Peyer's patch (tissue), 4 donors: ENCODE measurements around the gene ARHGAP20. TPM values are rescaled to one million over a fixed set of nuclear protein-coding genes. Genes with fewer than 3 reads are reported as not detected.
"Not testable (repeated sequence)": the region's sequence is repeated elsewhere in the genome, so short reads cannot be mapped to it uniquely, and the experiment has no call there.

Experiments used
- DNase-seq, 3 donors: peaks; one replicate each; pipeline ENCODE4 v3.0.0-alpha.2; 2017 to 2019
- H3K27ac ChIP-seq, 4 donors: fragments of 200-600 bp; sonication (generic); one replicate each; pipeline ENCODE4 v1.5.1; 2016 to 2019
- H3K27me3 ChIP-seq, 2 donors: fragments of 200-600 bp; sonication (generic); one replicate each; pipeline ENCODE4 v1.5.1; 2019
- H3K36me3 ChIP-seq, 3 donors: fragments of 200-600 bp; sonication (generic); one replicate each; pipeline ENCODE4 v1.5.1; 2016 to 2019
- H3K4me1 ChIP-seq, 4 donors: fragments of 200-600 bp; sonication (generic); one replicate each; pipeline ENCODE4 v1.5.1; 2016 to 2019
- H3K4me3 ChIP-seq, 4 donors: fragments of 200-600 bp; sonication (generic); 1 replicate in 3 of 4; 2 replicates in 1 of 4; pipeline ENCODE4 v1.5.1; 2016 to 2019; ENCODE audit warnings: mild to moderate bottlenecking in 1 of 4
- H3K9me3 ChIP-seq, 4 donors: fragments of 200-600 bp; sonication (generic); one replicate each; pipeline ENCODE4 v1.5.1; 2016 to 2019; ENCODE audit warnings: mild to moderate bottlenecking in 1 of 4
- CTCF ChIP-seq, 6 experiments: fragments of 450-650 bp in 4 of 6; fragments of 200-600 bp in 2 of 6; sonication (generic) in 1 of 6; IDR thresholded peaks; one replicate each; pipeline ENCODE4 v1.5.1; 2017 to 2019; ENCODE audit warnings: antibody characterized with exemption in 6 of 6, mild to moderate bottlenecking in 3 of 6, moderate library complexity in 1 of 6
- POLR2A ChIP-seq, 2 donors: fragments of 450-650 bp; IDR thresholded peaks; one replicate each; pipeline ENCODE4 v1.5.1; 2017; ENCODE audit warnings: antibody characterized with exemption in 2 of 2, mild to moderate bottlenecking in 2 of 2, moderate library complexity in 2 of 2
- total RNA-seq, 4 donors: library from RNA; depleted of rRNA; stranded (reverse); fragments of >200 nt; gene quantifications; one replicate each; pipeline ENCODE4 v1.1.0, GENCODE V29; 2016

ARHGAP20 gene
- total RNA-seq, 4 donors from 2014 or later: 1.8 to 9.9 (median 2.3) TPM

- Histone ChIP-seq H3K27ac (no peak overlapping the region), H3K4me1 (no peaks in the 10 kb centered on the region), H3K9me3 (no peaks in the 10 kb centered on the region), H3K4me3 (no peak overlapping the region), H3K27me3 (no peaks in the 10 kb centered on the region), H3K36me3 (no peaks in the 10 kb centered on the region)
- TF ChIP-seq CTCF (IDR thresholded peaks at IDR 0.05) (no peak), POLR2A (IDR thresholded peaks at IDR 0.05) (no peak)
- no peak for DNase-seq
These were observed 80.7 kb downstream of the ARHGAP20 start for GRCh38 chr11:110631551-110631950.

DNA sequence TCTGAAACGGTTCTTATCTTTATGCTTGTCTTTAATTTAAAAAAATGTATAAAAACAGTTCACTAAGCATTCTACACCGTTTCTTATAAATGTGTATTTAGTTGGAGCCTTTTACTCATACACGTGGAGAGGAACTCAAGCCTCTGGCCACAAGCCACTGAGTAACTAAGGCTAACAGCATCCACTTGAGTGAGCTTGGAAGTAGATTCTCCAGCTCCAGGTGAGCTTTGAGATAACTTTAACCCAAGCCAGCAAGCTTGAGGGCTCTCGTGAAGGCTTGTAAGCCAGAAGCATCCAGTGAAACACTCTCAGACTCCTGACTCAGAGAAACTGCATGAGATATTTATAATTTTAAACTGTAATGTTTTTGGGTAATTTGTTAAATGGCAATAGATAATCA, 82.6 kb downstream of the ARHGAP20 start:
- TF ChIP-seq CTCF (IDR thresholded peaks at IDR 0.05): no peak
- no peak for TF ChIP-seq POLR2A (IDR thresholded peaks at IDR 0.05)
- no peaks in the 10 kb centered on the region for H3K4me1 ChIP-seq

DNA sequence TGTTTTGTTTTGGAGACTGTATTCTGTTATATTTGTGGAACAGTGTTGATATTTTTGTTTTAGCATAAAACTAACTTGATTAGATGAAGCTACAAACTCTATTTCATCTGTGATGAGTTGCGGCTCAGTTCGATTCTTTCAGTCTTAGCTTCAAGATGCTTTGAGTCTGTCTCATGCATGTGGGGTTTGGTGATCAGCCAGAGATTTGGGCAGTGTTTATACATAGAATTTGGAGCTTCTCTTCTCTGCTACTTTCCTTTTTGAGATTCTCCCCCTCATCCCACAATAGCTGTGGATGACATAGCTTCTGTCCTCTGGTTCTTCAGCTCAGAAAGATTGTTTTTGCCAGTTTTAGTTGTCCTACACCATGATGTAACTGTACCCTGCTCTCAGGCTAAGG, 90.4 kb downstream of the ARHGAP20 start:
- no peaks in the 10 kb centered on the region for H3K4me1 ChIP-seq
- no peaks in the 10 kb centered on the region for H3K27me3 ChIP-seq
- DNase-seq: no peak
- H3K4me3 ChIP-seq: no peak overlapping the region
- no peaks in the 10 kb centered on the region for H3K9me3 ChIP-seq
- H3K27ac ChIP-seq: no peak overlapping the region
- H3K36me3 ChIP-seq: no peaks in the 10 kb centered on the region
- no peak for TF ChIP-seq CTCF (IDR thresholded peaks at IDR 0.05)

More for the DNA sequence above, 82.6 kb downstream of the ARHGAP20 start:
- no peak overlapping the region for H3K27ac ChIP-seq
- no peak for DNase-seq
- no peak overlapping the region for H3K4me3 ChIP-seq
- H3K36me3 ChIP-seq: no peaks in the 10 kb centered on the region
- no peaks in the 10 kb centered on the region for H3K27me3 ChIP-seq
- no peaks in the 10 kb centered on the region for H3K9me3 ChIP-seq

- H3K4me3 ChIP-seq, DNase-seq, H3K36me3 ChIP-seq, H3K27ac ChIP-seq, H3K4me1 ChIP-seq, H3K9me3 ChIP-seq, H3K27me3 ChIP-seq: not testable (repeated sequence)
These were observed 92.9 kb downstream of the ARHGAP20 start for GRCh38 chr11:110619366-110619765.

- DNase-seq: no peak
- no peak overlapping the region for H3K4me3 ChIP-seq
- no peak for TF ChIP-seq CTCF (IDR thresholded peaks at IDR 0.05)
- no peak for TF ChIP-seq POLR2A (IDR thresholded peaks at IDR 0.05)
These were observed 98.2 kb downstream of the ARHGAP20 start for GRCh38 chr11:110614031-110614430.

GRCh38 chr11:110613197-110613918, 98.9 kb downstream of the ARHGAP20 start:
- TF ChIP-seq POLR2A (IDR thresholded peaks at IDR 0.05): no peak
- no peak for TF ChIP-seq CTCF (IDR thresholded peaks at IDR 0.05)
- H3K27me3 ChIP-seq: no peaks in the 10 kb centered on the region
- H3K9me3 ChIP-seq: no peaks in the 10 kb centered on the region
- no peak overlapping the region for H3K27ac ChIP-seq
- no peak overlapping the region for H3K4me3 ChIP-seq
- DNase-seq: no peak
- no peaks in the 10 kb centered on the region for H3K4me1 ChIP-seq
- H3K36me3 ChIP-seq: no peaks in the 10 kb centered on the region

More at GRCh38 chr11:110614031-110614430, 98.2 kb downstream of the ARHGAP20 start:
- H3K36me3 ChIP-seq: no peaks in the 10 kb centered on the region
- H3K27ac ChIP-seq: no peak overlapping the region
- no peaks in the 10 kb centered on the region for H3K4me1 ChIP-seq
- H3K9me3 ChIP-seq: no peaks in the 10 kb centered on the region
- H3K27me3 ChIP-seq: no peaks in the 10 kb centered on the region
